Left hindlimb (tissue), 1 donor: ENCODE measurements around the gene TMEM151B.

Source experiments
- DNase-seq: peaks from one replicate; pipeline ENCODE4 v3.0.0-alpha.2; 2018

TMEM151B gene

GRCh38 chr6:44233567-44234100 is 36.6 kb upstream of the TMEM151B start:
- no peak for DNase-seq

- peak; percentile 86 for DNase-seq
Measured at GRCh38 chr6:44234101-44235025, 35.9 kb upstream of the TMEM151B start.

- DNase-seq: no peak
Measured at GRCh38 chr6:44235269-44235668, 35.0 kb upstream of the TMEM151B start.

GRCh38 chr6:44235891-44236516 is 34.2 kb upstream of the TMEM151B start:
- no peak for DNase-seq

- peak; percentile 89 for DNase-seq
Measured at GRCh38 chr6:44237021-44237812, 33.0 kb upstream of the TMEM151B start.

GRCh38 chr6:44237813-44238433 is 32.3 kb upstream of the TMEM151B start:
- DNase-seq: peak; percentile 80

- peak; percentile 14 for DNase-seq
Measured at GRCh38 chr6:44238687-44239350, 31.4 kb upstream of the TMEM151B start.

- DNase-seq: no peak
Measured at GRCh38 chr6:44243345-44243744, 26.9 kb upstream of the TMEM151B start.

- DNase-seq: no peak
Measured at GRCh38 chr6:44245391-44245911, 24.8 kb upstream of the TMEM151B start.

GRCh38 chr6:44245912-44246662 is 24.2 kb upstream of the TMEM151B start:
- peak; percentile 94 for DNase-seq

- peak; percentile 95 for DNase-seq
Measured at GRCh38 chr6:44246663-44247337, 23.4 kb upstream of the TMEM151B start, which contains the start of gene HSP90AB1. HSP90AB1 (plus strand) TSS chr6:44247101; CDS start chr6:44248630, 1,529 bp downstream.

GRCh38 chr6:44247338-44248302 is 22.6 kb upstream of the TMEM151B start:
- DNase-seq: peak; percentile 75

GRCh38 chr6:44248579-44248978 is 21.7 kb upstream of the TMEM151B start:
- no peak for DNase-seq

- DNase-seq: no peak
Measured at GRCh38 chr6:44249082-44249748, 21.0 kb upstream of the TMEM151B start.

- DNase-seq: no peak
Measured at GRCh38 chr6:44250067-44250717, 20.1 kb upstream of the TMEM151B start.

GRCh38 chr6:44250718-44251123 is 19.5 kb upstream of the TMEM151B start:
- no peak for DNase-seq
